EL (cell line): ENCODE results near the gene MYO7A.

Experiments
- DNase-seq: peaks from one replicate; pipeline ENCODE4 v3.0.0-alpha.2; 2016

The MYO7A gene

GRCh38 chr11:77112641-77113381, 15.2 kb upstream of the MYO7A start:
- DNase-seq: no peak

- peak; percentile 45 for DNase-seq
Measured at GRCh38 chr11:77113382-77114088, 14.5 kb upstream of the MYO7A start.

- DNase-seq: no peak
Measured at GRCh38 chr11:77114089-77114463, 14.0 kb upstream of the MYO7A start.

- DNase-seq: no peak
Measured at GRCh38 chr11:77115181-77115611, 12.8 kb upstream of the MYO7A start.

- no peak for DNase-seq
Measured at GRCh38 chr11:77115956-77116355, 12.1 kb upstream of the MYO7A start.

GRCh38 chr11:77117492-77117891, 10.6 kb upstream of the MYO7A start:
- DNase-seq: no peak

- DNase-seq: no peak
Measured at GRCh38 chr11:77118086-77118485, 10.0 kb upstream of the MYO7A start.

GRCh38 chr11:77118971-77119370, 9.1 kb upstream of the MYO7A start:
- no peak for DNase-seq

GRCh38 chr11:77119531-77119936, 8.5 kb upstream of the MYO7A start:
- no peak for DNase-seq

- no peak for DNase-seq
Measured at GRCh38 chr11:77120571-77120970, 7.5 kb upstream of the MYO7A start.

GRCh38 chr11:77121096-77121640, 6.9 kb upstream of the MYO7A start:
- no peak for DNase-seq

- DNase-seq: no peak
Measured at GRCh38 chr11:77121876-77122575, 6.0 kb upstream of the MYO7A start.

GRCh38 chr11:77122576-77123212, 5.4 kb upstream of the MYO7A start:
- DNase-seq: no peak

GRCh38 chr11:77123591-77123990, 4.5 kb upstream of the MYO7A start:
- DNase-seq: no peak

GRCh38 chr11:77124041-77124440, 4.0 kb upstream of the MYO7A start:
- DNase-seq: no peak

GRCh38 chr11:77124488-77124887, 3.6 kb upstream of the MYO7A start:
- DNase-seq: no peak

- DNase-seq: no peak
Measured at GRCh38 chr11:77125191-77125590, 2.9 kb upstream of the MYO7A start.

- no peak for DNase-seq
Measured at GRCh38 chr11:77125695-77126094, 2.4 kb upstream of the MYO7A start.

- DNase-seq: no peak
Measured at GRCh38 chr11:77126156-77126775, 1.8 kb upstream of the MYO7A start.

GRCh38 chr11:77126861-77127234, 1.2 kb upstream of the MYO7A start:
- DNase-seq: no peak

- DNase-seq: peak; percentile 52
Measured at GRCh38 chr11:77127235-77127911, 673 bp upstream of the MYO7A start.
